NCI-H2196 treated with DMSO at 0.1 percent for 48 hours (cell line): ENCODE data around the gene KLHL5.
"Not testable (repeated sequence)": the region's sequence is repeated elsewhere in the genome, so short reads cannot be mapped to it uniquely, and the experiment has no call there.

Source experiments
- DNase-seq: peaks from one replicate; lab custom pipeline; 2025; ENCODE audit not compliant: unreplicated experiment; lab: John Stamatoyannopoulos, UW

The KLHL5 gene

GRCh38 chr4:39062094-39062769, at the start of gene KLHL5:
KLHL5 (plus strand) TSS chr4:39062232; CDS start chr4:39062653, 421 bp downstream.
- DNase-seq = no peak

GRCh38 chr4:39014028-39014427, 48.0 kb upstream of the KLHL5 start:
- no peak for DNase-seq

GRCh38 chr4:39020130-39020529, 41.9 kb upstream of the KLHL5 start:
- no peak for DNase-seq

GRCh38 chr4:39021631-39022030, 40.4 kb upstream of the KLHL5 start:
- no peak for DNase-seq

GRCh38 chr4:39022241-39022640, 39.8 kb upstream of the KLHL5 start:
- no peak for DNase-seq

- DNase-seq = no peak
These were observed 39.0 kb upstream of the KLHL5 start for GRCh38 chr4:39023059-39023458.

GRCh38 chr4:39024311-39024865, 37.6 kb upstream of the KLHL5 start:
- DNase-seq = no peak

GRCh38 chr4:39025552-39026085, 36.4 kb upstream of the KLHL5 start:
- no peak for DNase-seq

- no peak for DNase-seq
These were observed 35.9 kb upstream of the KLHL5 start for GRCh38 chr4:39026096-39026495.

GRCh38 chr4:39029752-39030694, 32.0 kb upstream of the KLHL5 start:
- DNase-seq = no peak

GRCh38 chr4:39030725-39031124, 31.3 kb upstream of the KLHL5 start:
- DNase-seq = no peak

GRCh38 chr4:39031590-39032020, 30.4 kb upstream of the KLHL5 start:
- not testable (repeated sequence) for DNase-seq

GRCh38 chr4:39032218-39033085, 29.6 kb upstream of the KLHL5 start, which contains the start of gene TMEM156:
TMEM156 (minus strand) TSS chr4:39032409; CDS start chr4:39032313, 96 bp downstream.
- DNase-seq = no peak

- no peak for DNase-seq
These were observed 25.9 kb upstream of the KLHL5 start for GRCh38 chr4:39036172-39036571.

- no peak for DNase-seq
These were observed 24.6 kb upstream of the KLHL5 start for GRCh38 chr4:39037491-39037825.

GRCh38 chr4:39037941-39038340, 24.1 kb upstream of the KLHL5 start:
- DNase-seq = no peak

- no peak for DNase-seq
These were observed 22.9 kb upstream of the KLHL5 start for GRCh38 chr4:39039108-39039507.

- no peak for DNase-seq
These were observed 19.7 kb upstream of the KLHL5 start for GRCh38 chr4:39042366-39042765.

- no peak for DNase-seq
These were observed 18.8 kb upstream of the KLHL5 start for GRCh38 chr4:39043058-39043860.

- DNase-seq = no peak
These were observed 18.1 kb upstream of the KLHL5 start for GRCh38 chr4:39043861-39044363.
